Motor neuron (in vitro differentiated cells): ENCODE measurements around the gene SEC14L1. TPM values are rescaled to one million over a fixed set of nuclear protein-coding genes. Genes with fewer than 3 reads are reported as not detected.

Source experiments
- ATAC-seq, 8 experiments: fragments of 200-7000 bp; cut with Tn5 transposase; replicated peaks in 6 of 8; 2 replicates each; pipeline ENCODE4 v1.8.0; 2021; ENCODE audit warnings: mild to moderate bottlenecking in 8 of 8, moderate library complexity in 8 of 8
- H3K27ac ChIP-seq, 2 donors: fragments of 250-450 bp; sonication (Bioruptor Pico); 2 replicates each; pipeline ENCODE4 v1.9.0; 2021; ENCODE audit warnings: antibody characterized with exemption in 2 of 2, mild to moderate bottlenecking in 2 of 2, moderate library complexity in 1 of 2
- H3K4me1 ChIP-seq, 2 donors: fragments of 250-450 bp; sonication (Bioruptor Pico); replicated peaks in 1 of 2; 2 replicates each; pipeline ENCODE4 v1.6.1; 2021; ENCODE audit warnings: antibody characterized with exemption in 2 of 2, mild to moderate bottlenecking in 2 of 2, moderate library complexity in 1 of 2
- H3K4me3 ChIP-seq, 5 donors: fragments of 250-450 bp; sonication (Bioruptor Pico); 2 replicates each; pipeline ENCODE4 v1.9.0; 2021; ENCODE audit warnings: antibody characterized with exemption in 5 of 5, mild to moderate bottlenecking in 5 of 5, moderate library complexity in 4 of 5
- WGBS, 10 experiments: fragments of 450-650 bp; shearing (Covaris generic); methylation state at CpG; one replicate each; pipeline ENCODE4 v1.0.0; 2022; 5-methylcytosine and 5-hydroxymethylcytosine counted together
- in situ Hi-C, 9 experiments: fragments of 400-800 bp; cut with MboI; loops; one replicate each; pipeline ENCODE4 v1.15.0; 2021; ENCODE audit warnings: low sequenced_read_pairs in 9 of 9, low pct_unique_long_range_greater_than_20kb in 2 of 9; ENCODE audit not compliant: unreplicated experiment in 9 of 9
- total RNA-seq, 8 experiments: library from RNA; unstranded; fragments of 300-600 nt; gene quantifications; 2 replicates each; pipeline versions ENCODE4 v1.2.3 to v1.2.4, GENCODE V29; 2022

Gene SEC14L1
- total RNA-seq, 8 experiments from 2014 or later: 21.1 to 39.3 (median 32.4) TPM

GRCh38 chr17:77161953-77162352, 21.2 kb downstream of the SEC14L1 start:
- WGBS, 10 experiments: 50 to 94% (median 87%) methylated on average over 1 to 14 of the region's 17 CpGs; no CpG with 5 or more reads in 2 of the 10 experiments
- no peak overlapping the region for H3K4me3 ChIP-seq
- in situ Hi-C loops: loop anchor here in 1 of 9 experiments (25.0 kb wide), 1 partner anchor 100 kb away; no protein-coding TSS in a partner anchor
- H3K4me1 ChIP-seq: peaks cover 42 to 51% of the 10 kb centered on the region in 2 donors
- no peak for ATAC-seq
- no peak overlapping the region for H3K27ac ChIP-seq

GRCh38 chr17:77163001-77163400, 22.2 kb downstream of the SEC14L1 start:
- peaks cover 42 to 51% of the 10 kb centered on the region in 2 donors for H3K4me1 ChIP-seq
- in situ Hi-C loops: loop anchor here in 1 of 9 experiments (25.0 kb wide), 1 partner anchor 99 kb away; no protein-coding TSS in a partner anchor
- H3K4me3 ChIP-seq: no peak overlapping the region
- WGBS, 10 experiments: 21 to 100% (median 50%) methylated on average over 1 to 6 of the region's 10 CpGs; no CpG with 5 or more reads in 3 of the 10 experiments
- no peak overlapping the region for H3K27ac ChIP-seq
- ATAC-seq: no peak

DNA sequence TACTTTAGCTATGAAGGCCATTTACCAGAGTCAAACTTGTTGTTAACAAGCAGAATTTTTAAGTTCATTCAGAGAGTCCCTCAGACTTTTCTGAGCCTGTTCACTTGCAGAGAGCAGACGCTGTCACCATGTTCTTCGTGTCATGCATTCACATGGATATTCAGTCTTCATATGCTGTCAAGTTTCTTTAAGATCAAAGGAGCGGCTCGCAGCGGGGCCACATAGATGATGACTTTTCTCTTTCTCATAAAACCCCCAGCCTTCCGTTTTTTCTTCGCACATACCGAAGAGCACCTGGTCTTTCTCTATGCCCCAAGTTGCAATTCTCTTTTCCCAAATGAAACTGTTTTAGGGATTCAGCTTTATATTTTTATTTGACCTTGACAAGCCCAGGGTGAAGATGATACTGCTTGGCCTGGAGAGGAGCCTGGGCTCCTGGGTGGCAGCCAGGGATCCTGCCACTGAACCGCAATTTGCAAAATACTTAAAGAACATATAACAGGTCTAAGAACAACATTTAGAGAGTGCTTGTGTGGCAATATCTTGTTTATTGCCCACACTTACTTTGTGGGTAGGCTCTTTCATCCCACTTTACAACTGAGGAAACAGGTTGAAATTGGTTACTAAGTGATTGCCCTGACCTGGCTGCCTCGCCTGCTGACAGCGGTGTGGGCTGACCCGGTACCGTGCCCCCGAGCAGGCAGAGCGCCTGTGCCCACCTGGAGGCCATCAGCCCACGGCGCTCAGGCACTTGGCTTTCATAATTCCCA, 22.9 kb downstream of the SEC14L1 start:
- Histone ChIP-seq H3K4me1 (peaks cover 47 to 51% of the 10 kb centered on the region in 2 donors), H3K27ac (peak overlapping the region; percentile 27 to 43), H3K4me3 (no peak overlapping the region)
- no peak for ATAC-seq
- in situ Hi-C loops: loop anchor here in 1 of 9 experiments (25.0 kb wide), 1 partner anchor 99 kb away; no protein-coding TSS in a partner anchor
- WGBS, 10 experiments: 22 to 95% (median 59%) methylated on average over 5 to 16 of the region's 17 CpGs; no CpG with 5 or more reads in 1 of the 10 experiments

GRCh38 chr17:77164483-77165091, 23.8 kb downstream of the SEC14L1 start:
- ATAC-seq: peak; percentile 23 to 93 (median 86)
- WGBS, 10 experiments: 0 to 60% (median 33%) methylated on average over 1 to 7 of the region's 7 CpGs; no CpG with 5 or more reads in 1 of the 10 experiments
- in situ Hi-C loops: loop anchor here in 1 of 9 experiments (25.0 kb wide), 1 partner anchor 98 kb away; no protein-coding TSS in a partner anchor
- H3K4me1 ChIP-seq: peaks cover 53% of the 10 kb centered on the region in 2 donors
- peak overlapping the region; percentile 27 to 43 for H3K27ac ChIP-seq
- no peak overlapping the region for H3K4me3 ChIP-seq

DNA sequence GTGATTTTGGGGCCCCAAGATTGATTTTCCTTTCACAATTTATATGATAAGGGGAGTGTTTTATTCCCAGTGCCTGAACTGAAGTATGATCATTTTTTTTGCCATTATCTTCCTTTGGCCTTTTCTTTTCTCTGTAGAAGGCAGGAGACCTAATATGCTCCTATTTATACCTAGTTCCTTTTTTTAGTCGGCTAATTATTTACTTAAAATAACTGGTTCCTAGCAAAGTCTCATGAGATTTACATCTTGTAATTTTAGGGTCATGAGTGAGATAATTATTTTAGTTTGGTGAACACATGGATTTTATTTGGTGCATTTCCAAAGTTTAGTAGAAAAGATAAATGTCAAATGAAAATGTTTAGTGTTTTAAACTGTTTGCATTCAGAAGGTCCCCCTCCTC, 24.8 kb downstream of the SEC14L1 start:
- ATAC-seq: no peak
- Histone ChIP-seq H3K27ac (no peak overlapping the region), H3K4me1 (peaks cover 44 to 48% of the 10 kb centered on the region in 2 donors), H3K4me3 (no peak overlapping the region)
- 0 to 100% (median 51%) methylated on average over 1 of the region's 1 CpG; no CpG with 5 or more reads in 4 of the 10 experiments for WGBS, 10 experiments
- in situ Hi-C loops: loop anchor here in 1 of 9 experiments (25.0 kb wide), 1 partner anchor 97 kb away; no protein-coding TSS in a partner anchor

GRCh38 chr17:77167472-77168306, 26.9 kb downstream of the SEC14L1 start:
- in situ Hi-C loops: loop anchor here in 1 of 9 experiments (25.0 kb wide), 1 partner anchor 95 kb away; no protein-coding TSS in a partner anchor
- H3K4me1 ChIP-seq: peaks cover 32 to 44% of the 10 kb centered on the region in 2 donors

DNA sequence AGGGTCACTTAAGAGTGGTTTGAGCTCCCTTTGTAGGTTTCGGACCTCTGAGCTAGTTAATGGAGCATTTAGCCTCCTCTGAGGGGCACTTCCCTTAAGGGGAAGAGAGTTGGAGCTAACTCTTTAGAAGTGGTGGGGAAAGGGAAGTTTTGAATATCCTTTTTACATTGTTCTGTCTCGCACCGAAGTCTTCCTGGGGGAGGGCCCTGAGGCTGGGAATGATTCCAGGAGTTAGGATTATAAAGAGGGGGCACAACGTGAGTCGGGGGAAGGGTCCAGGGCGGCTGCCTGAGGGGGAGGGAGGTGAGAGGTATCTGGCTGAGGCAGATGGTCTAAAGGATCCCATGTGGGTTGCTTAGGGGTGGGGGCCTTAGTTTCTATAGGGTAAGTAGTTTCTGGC, 32.3 kb downstream of the SEC14L1 start:
- Histone ChIP-seq H3K4me3 (no peak overlapping the region), H3K4me1 (peaks cover 5 to 16% of the 10 kb centered on the region in 2 donors), H3K27ac (no peak overlapping the region)
- ATAC-seq: no peak
- 80 to 100% (median 100%) methylated on average over 1 of the region's 6 CpGs; no CpG with 5 or more reads in 7 of the 10 experiments for WGBS, 10 experiments
- in situ Hi-C loops: loop anchor here in 1 of 9 experiments (25.0 kb wide), 1 partner anchor 89 kb away; no protein-coding TSS in a partner anchor

More at GRCh38 chr17:77167472-77168306, 26.9 kb downstream of the SEC14L1 start:
- WGBS, 10 experiments: 84 to 100% (median 97%) methylated on average over 2 to 11 of the region's 12 CpGs
- H3K4me3 ChIP-seq: no peak overlapping the region
- no peak for ATAC-seq
- H3K27ac ChIP-seq: no peak overlapping the region

GRCh38 chr17:77174928-77175661, 34.3 kb downstream of the SEC14L1 start:
- no peak overlapping the region for H3K4me3 ChIP-seq
- peaks cover 2 to 3% of the 10 kb centered on the region in 2 donors for H3K4me1 ChIP-seq
- H3K27ac ChIP-seq: no peak overlapping the region
- 0 to 100% (median 81%) methylated on average over 1 to 10 of the region's 10 CpGs for WGBS, 10 experiments
- in situ Hi-C loops: loop anchor here in 1 of 9 experiments (25.0 kb wide), 1 partner anchor 87 kb away; no protein-coding TSS in a partner anchor
- ATAC-seq: peak in 5 of 8 experiments; percentile 63 to 82 (median 80)

GRCh38 chr17:77177002-77177741, 36.4 kb downstream of the SEC14L1 start:
- H3K4me1 ChIP-seq: no peaks in the 10 kb centered on the region
- H3K27ac ChIP-seq: no peak overlapping the region
- no peak overlapping the region for H3K4me3 ChIP-seq
- 31 to 100% (median 83%) methylated on average over 1 to 3 of the region's 3 CpGs for WGBS, 10 experiments
- in situ Hi-C loops: no loop called here
- ATAC-seq: no peak

DNA sequence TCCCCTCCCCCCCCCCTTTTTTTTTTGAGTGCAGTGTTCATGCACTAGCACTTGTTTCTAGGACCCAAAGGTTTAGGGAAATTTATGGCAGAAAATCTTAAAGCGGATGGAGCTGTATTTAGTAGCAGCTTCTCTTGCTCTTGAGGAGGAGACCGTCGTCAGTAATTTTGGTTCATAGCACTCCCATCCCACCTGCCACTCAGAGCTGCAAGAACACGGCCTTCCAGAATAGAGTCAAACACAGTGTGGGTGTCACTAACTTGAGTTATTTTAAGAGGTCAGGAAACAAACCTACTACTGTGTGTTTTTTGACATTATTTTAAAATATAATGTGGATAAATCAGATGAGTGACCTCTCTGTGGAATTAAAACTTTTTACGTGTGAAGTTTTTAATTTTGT, 37.3 kb downstream of the SEC14L1 start:
- in situ Hi-C loops: no loop called here
- no peak overlapping the region for H3K27ac ChIP-seq
- H3K4me3 ChIP-seq: no peak overlapping the region
- WGBS, 10 experiments: 83 to 100% (median 93%) methylated on average over 2 to 5 of the region's 5 CpGs; no CpG with 5 or more reads in 3 of the 10 experiments
- no peak for ATAC-seq
- H3K4me1 ChIP-seq: no peaks in the 10 kb centered on the region

GRCh38 chr17:77178563-77178962, 37.8 kb downstream of the SEC14L1 start:
- Histone ChIP-seq H3K4me1 (no peaks in the 10 kb centered on the region), H3K4me3 (no peak overlapping the region), H3K27ac (no peak overlapping the region)
- no peak for ATAC-seq
- WGBS, 10 experiments: 80 to 95% (median 91%) methylated on average over 3 to 11 of the region's 14 CpGs; no CpG with 5 or more reads in 4 of the 10 experiments
- in situ Hi-C loops: no loop called here
